GM19351 (cell line): Measurements from ENCODE around the gene MYLK2.

ENCODE experiments used
- ATAC-seq: cut with Tn5 transposase; IDR thresholded peaks from one replicate; pipeline ENCODE4 v1.9.1; 2021; ENCODE audit warnings: mild to moderate bottlenecking, moderate library complexity; ENCODE audit not compliant: unreplicated experiment

Gene MYLK2

GRCh38 chr20:31851240-31851955 lies 32.2 kb downstream of the MYLK2 start:
- no peak for ATAC-seq

GRCh38 chr20:31853481-31853880 lies 34.3 kb downstream of the MYLK2 start:
- no peak for ATAC-seq

GRCh38 chr20:31856516-31856915 lies 37.4 kb downstream of the MYLK2 start:
- ATAC-seq = no peak

GRCh38 chr20:31857861-31858759 lies 39.0 kb downstream of the MYLK2 start:
- peak; percentile 69 for ATAC-seq

GRCh38 chr20:31858760-31859083 lies 39.6 kb downstream of the MYLK2 start:
- no peak for ATAC-seq

- ATAC-seq = no peak
Measured at GRCh38 chr20:31859266-31859997, 40.3 kb downstream of the MYLK2 start.

- no peak for ATAC-seq
Measured at GRCh38 chr20:31859998-31860380, 40.8 kb downstream of the MYLK2 start.

GRCh38 chr20:31860390-31861134 lies 41.4 kb downstream of the MYLK2 start:
- no peak for ATAC-seq

- peak; percentile 35 for ATAC-seq
Measured at GRCh38 chr20:31861135-31861384, 41.9 kb downstream of the MYLK2 start.

GRCh38 chr20:31861385-31862156 lies 42.4 kb downstream of the MYLK2 start:
- ATAC-seq = peak; percentile 70

- no peak for ATAC-seq
Measured at GRCh38 chr20:31862157-31862470, 43.0 kb downstream of the MYLK2 start.

GRCh38 chr20:31862506-31862905 lies 43.4 kb downstream of the MYLK2 start:
- no peak for ATAC-seq

- no peak for ATAC-seq
Measured at GRCh38 chr20:31863296-31864085, 44.3 kb downstream of the MYLK2 start.

- ATAC-seq = no peak
Measured at GRCh38 chr20:31864521-31865400, 45.6 kb downstream of the MYLK2 start.

- ATAC-seq = no peak
Measured at GRCh38 chr20:31866221-31866620, 47.1 kb downstream of the MYLK2 start.

- no peak for ATAC-seq
Measured at GRCh38 chr20:31868853-31869672, 49.9 kb downstream of the MYLK2 start.

GRCh38 chr20:31869673-31869941 lies 50.5 kb downstream of the MYLK2 start:
- ATAC-seq = no peak
